ENCODE results near the gene PRKCQ.
"Not testable (repeated sequence)": the region's sequence is repeated elsewhere in the genome, so short reads cannot be mapped to it uniquely, and the experiment has no call there.

PRKCQ gene

DNA sequence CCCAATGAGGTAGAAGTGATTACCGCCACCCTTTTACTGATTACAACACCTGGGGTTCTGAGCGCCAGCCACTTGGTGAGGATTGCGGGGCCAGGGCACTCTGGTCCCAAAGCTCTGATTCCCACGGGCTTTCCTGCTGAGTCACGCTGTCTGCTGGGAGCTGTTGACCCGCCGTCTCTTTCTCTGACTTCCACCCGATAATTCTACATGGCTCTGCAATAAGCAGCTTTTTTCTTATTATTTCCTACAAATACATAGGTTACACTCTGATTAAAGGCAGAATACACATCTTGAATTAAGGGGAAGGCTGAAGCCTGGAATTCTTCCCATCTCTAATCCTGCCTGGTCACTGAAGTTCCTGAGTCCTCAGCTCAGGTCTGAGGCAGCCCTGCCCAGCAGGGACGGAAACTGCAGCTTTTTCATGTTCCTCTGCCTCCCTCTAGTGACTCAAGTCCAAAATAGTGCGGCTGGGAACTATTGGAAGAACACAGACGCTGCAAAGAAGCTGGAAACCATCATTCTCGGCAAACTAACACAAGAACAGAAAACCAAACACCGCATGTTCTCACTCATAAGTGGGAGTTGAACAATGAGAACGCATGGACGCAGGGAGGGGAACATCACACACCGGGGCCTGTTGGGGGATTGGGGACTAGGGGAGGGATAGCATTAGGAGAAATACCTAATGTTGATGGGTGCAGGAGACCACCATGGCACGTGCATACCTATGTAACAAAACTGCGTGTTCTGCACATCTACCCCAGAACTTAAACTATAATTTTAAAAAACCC lies 178.3 kb downstream of the PRKCQ start:
- peak; percentile 31 for DNase-seq

DNA sequence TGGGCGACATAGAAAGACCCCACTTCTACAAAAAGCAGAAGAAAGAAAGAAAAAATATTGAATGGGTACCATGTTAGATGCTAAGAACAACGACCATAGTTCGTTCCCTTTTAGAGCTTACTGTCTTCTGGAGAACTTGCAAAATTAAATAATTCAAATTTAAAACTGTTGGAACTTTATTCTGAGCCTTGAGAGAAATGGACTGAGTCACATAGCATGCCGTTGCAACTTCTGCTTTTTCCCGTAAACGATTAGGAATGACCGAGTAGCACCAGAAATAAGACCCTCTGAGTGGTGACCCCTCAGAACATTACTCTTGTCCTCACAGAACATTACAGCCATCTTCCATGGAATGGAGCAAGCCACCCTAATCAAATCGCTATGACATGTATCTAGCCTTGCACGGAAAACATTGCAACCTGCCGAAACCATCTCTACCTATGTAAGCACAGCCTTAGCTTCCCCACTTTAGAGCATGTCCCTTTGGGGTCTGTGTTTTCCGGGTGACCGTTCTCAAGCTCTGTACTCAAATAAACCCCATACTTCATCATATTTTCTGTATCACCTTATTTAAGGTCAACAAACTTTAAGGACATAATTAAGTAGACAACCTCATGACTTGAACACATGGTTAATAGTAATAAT lies 179.1 kb downstream of the PRKCQ start:
- no peak for DNase-seq

DNA sequence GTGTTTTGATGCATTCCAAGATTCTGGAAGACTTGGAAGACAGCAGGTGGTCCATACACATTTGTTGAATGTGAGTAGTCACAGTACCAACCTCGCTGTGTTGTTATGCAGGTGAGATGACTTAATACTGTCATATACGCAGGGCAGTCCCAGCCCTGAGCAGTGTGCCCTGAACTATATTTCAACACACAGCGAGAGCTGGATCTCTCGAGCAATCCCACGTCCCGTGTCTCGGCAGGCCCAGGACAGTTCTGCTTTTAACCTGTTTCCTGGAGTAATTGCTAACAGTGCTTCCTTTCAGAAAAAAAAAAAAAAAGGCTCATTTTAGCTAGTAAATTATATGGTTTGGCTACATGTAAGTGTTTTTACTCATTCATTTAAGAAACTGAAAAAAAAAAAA lies 179.7 kb downstream of the PRKCQ start:
- no peak for DNase-seq

DNA sequence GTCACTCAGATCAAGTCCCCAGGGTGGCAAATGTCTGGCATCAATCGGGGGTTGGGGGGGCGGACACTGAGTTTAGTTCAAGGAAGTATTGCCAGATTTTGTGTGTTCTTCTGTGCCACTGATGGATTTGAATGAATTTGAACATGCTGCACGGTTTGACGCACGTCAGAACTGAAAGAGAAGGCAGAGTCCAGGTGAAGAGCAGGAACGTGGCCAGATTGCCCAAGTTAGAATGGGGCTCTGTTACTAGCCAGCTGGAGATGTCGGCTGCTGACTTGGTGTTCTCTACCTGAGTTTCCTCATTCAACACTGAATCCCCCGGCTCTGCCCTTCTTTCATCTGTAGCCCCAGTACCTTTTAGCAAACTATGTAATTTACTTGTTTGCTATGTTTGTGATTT lies 180.2 kb downstream of the PRKCQ start:
- DNase-seq, result no peak

DNA sequence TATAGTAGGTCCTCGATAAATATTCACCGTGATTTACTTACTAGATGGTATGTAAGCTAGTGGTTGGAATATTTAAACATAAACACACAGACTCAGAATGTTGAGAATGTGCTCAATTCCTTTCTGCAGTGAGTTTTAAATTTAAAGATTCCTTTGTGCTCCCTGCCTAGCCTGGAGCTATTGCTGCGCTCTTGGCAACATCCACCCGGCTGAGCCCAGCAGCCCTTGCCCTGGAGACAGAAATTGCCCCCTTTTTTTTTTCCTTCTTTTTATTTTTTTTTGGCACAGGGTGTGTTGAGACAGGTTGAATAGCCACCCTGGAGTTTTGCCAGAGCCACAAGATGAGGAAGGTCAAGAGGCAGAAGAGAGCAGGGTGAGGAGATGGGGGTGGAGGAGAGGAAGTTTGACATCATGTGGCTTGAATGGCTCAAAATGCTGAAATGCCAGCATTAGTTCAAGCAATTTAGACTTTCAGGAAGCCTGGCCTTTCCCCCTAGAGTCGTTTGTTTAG lies 180.8 kb downstream of the PRKCQ start:
- no peak for DNase-seq

DNA sequence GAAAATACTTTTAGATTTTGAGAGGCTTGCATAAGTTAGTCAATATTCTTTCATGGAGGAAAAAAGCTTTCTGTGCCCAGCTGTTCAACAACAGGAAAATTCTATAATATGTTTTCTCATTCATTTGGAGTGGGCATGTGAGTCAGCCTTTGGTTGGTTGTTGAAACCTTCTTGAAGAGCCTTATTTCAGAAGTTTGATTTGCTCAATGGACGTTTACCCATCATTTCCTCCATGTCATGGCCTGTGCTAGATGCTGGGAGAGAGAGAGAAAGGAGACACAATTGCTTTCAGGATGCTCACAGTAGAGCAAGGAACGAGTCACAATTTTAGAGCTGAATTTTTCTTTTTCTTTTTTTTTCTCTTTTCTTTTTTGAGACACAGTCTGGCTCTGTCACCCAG lies 181.7 kb downstream of the PRKCQ start:
- DNase-seq, result no peak

DNA sequence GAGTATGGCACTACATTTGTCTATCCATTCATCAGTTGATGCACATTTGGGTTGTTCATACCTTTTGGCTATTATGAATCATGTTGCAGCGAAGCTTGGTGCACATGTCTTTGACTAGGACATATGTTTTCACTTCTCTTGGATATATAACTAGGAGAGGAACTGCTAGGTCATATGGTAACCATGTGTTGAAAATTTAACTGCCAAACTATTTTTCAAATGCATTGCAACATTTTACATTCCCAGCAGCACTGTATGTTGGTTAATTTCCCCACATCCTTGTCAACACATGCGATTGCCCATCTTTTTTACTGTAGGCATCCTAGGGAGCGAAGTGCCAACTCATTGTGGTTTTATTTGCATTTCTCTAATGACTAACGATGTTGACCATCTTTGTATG lies 183.4 kb downstream of the PRKCQ start:
- DNase-seq, result no peak

DNA sequence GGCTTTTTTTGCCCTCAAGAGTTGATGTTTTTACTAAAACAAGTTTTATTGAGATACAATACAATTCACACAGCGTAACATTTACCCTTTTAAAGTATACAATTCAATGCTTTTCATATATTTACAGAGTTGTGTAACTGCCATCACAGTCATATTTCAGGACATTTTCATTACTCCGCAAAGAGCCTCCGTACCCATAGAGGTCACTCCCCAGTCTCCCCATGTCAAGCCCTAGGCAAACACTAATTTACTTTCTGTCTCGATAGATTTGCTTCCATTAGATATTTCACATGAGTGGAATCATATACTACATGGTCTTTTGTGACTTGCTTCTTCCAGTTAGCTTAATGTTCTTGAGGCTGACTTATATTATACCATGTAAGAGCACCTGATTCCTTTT lies 183.8 kb downstream of the PRKCQ start:
- DNase-seq, result no peak

DNA sequence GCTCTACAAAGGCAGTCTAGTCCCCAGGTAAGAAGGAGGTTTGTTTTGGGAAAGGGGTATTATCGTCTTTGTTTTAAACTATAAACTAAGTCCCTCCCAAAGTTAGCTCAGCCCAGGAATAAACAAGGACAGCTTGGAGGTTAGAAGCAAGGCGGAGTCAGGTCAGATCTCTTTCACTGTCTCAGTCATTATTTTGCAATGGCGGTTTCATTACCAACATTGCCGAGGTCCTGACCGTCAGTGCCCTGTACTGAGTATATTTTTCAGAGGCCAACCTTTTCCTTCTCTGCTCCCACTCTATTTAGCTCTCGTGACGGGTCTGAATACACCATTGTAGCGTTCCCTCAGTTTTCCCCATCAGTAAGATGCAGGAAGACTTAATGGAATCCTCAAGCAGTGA lies 184.5 kb downstream of the PRKCQ start:
- DNase-seq, result no peak

DNA sequence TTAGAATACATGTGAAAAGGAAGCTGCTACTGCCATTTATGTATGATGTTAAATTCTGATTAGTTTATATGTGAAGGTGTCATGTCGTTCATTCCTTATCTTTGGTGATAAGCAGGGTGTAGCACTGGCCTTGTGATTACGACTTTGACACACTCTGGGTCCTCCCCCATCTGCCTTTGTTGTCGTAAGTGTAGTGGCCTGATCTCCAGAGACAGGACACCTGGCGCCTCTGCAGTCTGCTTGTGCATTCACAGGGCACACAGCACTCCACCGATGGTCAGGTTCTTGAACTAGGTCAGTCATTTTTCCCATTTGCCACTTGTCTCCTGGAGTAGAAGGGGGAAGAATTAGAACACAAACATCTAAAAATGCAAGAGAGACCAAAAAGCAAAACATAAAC lies 186.0 kb downstream of the PRKCQ start:
- no peak for DNase-seq

DNA sequence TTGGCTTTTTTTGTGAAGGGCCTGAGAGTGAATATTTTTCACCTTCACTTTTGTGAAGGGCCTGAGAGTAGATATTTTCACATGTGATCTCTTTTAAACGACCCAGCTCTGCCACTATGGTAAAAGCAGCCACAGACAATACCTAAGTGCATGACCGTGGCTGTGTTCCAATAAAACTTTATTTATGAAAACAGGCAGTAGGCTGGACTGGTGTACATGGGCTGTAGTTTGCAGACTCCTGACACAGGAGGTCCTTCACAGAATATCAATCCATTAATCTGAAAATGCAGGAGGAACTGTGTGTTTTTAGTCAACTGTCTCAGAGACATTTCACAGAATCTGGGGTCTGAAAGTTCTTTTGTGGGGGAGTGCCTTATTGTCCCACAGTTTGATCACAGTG lies 186.9 kb downstream of the PRKCQ start:
- DNase-seq, result no peak

DNA sequence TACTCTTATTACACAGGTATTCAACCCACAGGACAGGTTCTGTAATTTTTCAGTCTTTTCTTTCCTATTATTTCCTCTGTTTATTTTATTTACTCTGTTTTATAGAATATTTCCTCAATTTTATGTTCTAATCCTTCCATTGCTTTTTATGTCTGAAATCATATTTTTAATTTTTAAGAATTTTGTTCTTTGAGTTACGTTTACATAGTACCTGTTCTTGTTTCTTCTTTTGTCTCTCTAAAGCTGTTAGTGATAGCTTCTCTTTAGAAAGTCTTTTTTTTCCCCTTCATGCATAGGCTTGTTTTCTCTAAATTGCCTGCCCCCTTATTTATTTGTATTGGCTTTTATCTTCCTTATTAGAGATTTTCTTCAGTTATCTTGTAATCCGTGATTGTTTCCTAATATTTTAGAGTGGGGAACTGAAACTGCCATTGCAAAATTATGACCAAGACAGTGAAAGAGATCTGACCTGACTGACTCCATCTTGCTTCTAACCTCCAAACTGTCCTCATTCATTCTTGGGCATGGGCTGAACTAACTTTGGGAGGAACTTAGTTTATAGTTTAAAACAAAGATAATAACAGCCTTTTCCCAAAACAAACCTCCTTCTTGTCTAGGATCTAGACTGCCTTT lies 189.7 kb downstream of the PRKCQ start:
- no peak for DNase-seq

DNA sequence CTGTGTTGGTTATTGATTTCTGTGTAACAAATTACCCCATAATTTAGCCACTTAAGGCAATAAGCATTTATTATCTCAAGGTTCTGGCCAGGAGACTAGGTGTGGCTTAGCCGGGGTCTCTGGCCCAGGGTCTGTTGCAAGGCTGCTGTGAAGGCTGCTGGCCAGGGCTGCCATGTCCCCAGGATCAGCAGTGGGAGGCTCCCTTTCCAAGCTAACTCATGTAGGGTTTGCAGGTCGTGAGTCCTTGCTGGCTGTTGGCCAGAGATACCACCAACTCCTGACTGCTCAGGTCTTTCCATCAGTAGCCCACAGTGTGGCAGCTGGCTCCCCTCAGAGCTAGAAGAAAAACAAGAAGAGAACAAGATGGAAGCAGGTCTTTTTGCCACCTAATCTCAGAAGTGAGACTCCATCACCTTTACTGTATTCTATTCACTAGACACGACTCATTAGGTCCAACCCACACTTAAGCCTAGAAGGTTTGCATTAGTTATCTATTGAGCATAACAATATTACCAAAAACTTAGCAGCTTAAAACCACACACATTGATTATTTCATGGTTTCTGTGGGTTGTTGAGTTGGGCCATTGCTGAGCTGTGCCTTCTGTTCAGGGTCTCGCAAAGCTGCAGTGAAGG lies 191.7 kb downstream of the PRKCQ start:
- no peak for DNase-seq

DNA sequence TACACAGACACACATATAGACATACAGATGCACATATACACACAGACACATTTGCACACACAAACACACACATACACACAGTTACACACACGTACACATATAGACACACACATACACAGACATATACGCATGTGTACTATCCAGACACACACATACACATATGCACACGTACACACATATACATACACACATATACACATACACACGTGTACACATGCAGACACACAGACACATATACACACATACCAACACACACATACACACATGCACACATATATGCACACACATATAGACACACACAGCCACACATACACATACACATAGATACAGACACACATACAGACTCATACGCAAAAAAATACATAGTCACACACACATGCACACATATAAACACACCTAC lies 193.1 kb downstream of the PRKCQ start:
- no peak for DNase-seq

DNA sequence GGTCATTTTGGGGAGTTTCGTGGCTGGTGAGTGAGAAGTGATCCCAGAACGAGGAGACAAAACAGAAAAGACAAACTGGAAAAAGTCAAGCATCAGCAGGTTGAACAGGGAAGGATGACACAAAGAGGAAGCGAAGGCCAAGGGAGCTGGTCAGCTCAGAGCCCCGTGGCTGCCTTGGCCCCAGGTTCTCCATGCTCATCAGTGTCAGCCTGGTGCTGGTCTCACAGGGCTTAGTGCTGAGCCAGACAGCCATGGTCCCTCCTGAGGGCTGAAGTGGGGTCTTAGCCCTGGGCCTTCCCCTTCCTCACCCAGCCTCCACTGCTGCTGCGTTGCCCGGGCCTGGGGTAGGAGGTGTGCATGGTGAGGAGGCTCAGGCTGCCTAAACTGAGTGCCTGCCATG lies 193.7 kb downstream of the PRKCQ start:
- DNase-seq, result no peak

DNA sequence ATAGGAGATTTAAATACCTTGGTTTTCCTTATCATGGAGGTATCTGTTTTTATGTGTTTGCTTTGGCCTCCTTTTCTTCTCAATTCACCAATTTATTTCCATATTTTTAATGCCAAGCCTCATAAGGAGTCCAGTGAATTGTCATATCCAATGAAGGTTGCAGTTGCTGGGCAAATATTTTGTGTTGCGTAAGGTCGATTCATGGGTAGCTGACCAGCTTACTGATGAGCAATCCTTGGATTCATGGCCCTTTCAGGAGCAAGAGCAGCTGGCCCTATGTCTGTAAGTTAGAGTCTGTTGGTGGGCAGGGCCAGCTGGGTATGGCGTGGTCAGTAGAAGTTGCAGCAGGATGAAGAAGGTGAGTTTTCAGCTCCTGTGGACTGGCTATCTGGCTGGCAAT lies 194.4 kb downstream of the PRKCQ start:
- no peak for DNase-seq

DNA sequence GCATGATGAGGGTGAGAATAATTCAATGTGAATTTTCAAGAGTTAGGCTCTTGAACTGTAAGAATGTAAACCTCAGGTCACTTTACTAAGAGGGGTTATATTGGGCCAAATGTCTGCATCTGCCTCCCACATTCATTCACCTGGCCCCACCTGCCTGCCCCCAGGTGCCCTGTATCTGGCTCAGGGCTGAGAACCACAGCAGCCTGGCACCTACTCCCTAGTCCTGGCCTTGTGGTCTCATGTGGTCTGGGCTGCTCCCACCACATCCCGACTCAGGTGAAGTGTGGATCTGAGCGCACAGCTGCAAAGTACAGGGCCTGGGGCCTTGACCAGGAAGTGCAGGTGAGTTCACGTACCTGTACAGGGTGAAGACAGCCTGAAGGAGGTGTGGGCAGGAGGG lies 195.2 kb downstream of the PRKCQ start:
- no peak for DNase-seq

DNA sequence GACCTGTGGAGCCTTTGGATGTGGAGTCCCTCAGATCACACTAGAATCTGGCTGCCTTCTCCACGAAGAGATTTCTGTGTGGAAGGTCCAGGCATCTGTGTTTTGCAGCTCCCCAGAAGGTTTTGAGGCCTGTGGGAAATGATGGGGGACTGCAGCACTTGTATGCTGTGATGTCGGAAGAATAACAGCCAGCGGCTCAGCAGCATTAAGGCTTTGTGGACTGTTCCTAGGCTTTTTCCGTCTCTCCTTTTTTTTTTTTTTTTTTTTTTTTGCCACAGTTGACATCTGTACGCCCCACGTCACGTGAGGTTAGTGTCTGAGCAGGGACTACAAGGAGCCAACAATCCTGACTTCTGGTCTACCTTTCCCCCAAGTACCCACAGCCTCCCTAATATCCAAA lies 196.0 kb downstream of the PRKCQ start:
- DNase-seq, result no peak

DNA sequence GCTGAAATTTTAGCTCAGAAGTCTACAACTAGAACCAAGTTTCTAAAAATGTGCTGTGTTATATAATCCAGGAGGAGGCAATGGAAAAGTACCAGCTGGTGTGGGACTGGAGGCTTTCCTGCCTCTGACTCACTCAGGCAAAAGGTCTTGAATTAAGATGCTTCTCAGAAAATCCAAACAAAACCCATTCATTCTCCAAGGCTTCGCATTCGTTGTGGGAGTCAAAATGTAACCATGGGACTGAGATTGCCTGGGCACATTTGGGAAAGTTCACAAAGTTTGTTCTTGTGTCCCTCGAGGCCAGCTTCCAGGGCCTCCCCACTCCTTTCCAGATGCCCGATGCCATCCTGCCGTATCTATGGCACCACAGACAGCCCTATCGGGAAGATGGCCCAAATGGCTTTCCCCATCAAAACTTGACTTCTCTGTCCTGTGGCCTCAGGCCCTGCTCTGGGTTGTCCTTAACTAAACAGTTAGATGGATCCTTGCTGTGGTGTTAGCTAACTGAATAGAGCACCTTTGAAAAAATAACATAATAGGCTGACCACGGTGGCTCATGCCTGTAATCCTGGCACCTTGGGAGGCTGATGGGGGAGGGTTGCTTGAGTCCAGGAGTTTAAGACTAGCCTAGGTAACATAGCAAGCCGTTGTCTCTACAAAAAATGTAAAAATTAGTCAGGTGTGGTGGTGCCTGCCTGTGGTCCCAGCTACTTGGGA lies 196.8 kb downstream of the PRKCQ start:
- DNase-seq, result no peak

DNA sequence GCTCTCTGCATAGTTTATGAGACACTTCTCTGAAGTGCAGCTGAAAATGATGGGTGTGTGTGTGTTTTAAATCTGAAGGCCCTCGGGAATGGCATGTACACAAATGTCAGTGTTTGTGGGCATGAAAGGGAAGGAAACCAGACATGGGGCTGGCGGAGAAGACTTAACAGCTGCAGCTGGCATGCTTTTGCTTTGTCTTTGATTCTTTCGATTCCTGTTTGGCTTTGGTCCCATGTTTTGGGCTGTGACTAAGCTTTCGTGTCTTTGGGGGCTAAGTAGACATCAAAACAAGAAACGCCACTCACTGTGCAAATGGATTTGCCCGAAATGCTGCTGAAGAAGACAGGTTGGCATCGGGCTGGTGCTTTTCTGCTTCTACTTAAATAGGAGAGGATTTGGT lies 198.0 kb downstream of the PRKCQ start:
- no peak for DNase-seq

DNA sequence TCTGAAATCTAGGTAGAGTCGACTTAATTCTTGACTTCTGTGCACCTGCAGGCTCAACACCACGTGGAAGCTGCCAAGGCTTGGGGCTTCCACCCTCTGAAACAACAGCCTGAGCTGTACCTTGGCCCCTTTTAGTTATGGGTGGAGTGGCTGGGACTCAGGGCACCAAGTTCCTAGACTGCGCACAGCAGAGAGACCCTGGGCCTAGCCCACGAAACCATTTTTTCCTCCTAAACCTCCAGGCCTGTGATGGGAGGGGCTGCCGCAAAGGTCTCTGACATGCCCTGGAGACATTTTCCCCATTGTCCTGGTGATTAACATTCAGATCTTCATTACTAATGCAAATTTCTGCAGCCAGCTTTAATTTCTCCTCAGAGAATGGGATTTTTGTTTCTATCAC lies 199.6 kb downstream of the PRKCQ start:
- not testable (repeated sequence) for DNase-seq

DNA sequence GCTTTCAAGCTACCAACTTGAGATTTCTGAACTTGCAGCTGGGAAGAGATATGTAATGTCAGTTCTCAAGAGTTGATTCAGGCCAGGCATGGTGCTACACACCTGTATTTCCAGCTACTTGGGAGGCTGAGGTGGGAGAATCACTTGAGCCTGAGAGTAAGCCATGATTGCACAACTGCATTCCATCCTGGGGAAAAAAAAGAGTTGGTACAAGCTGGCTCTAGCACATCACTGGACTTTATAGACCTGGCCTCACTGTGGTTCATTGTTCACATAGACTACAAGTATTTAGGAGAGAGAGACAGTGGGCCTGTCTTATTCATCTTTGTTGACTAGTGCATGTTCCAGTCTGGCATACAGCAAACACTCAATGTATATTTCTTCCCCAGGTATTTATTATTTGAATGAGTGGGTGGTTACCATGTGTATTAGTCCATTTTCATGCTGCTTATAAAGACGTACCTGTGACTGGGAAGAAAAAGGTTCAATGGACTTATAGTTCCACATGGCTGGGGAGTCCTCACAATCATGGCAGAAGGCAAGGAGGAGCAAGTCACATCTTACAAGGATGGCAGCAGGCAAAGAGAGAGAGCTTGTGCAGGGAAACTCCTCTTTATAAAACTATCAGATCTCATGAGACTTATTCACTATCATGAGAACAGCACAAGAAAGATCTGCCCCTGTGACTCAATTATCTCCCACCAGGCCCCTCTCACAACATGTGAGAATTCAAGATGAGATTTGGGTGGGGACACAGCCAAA lies 200.9 kb downstream of the PRKCQ start:
- no peak for DNase-seq

Data from NCI-H446 treated with DMSO at 0.1 percent for 48 hours (cell line).